Stimulated activated CD4-positive, alpha-beta T cell treated with anti-CD3 and anti-CD28 coated beads, Interleukin-12 subunit alpha, Interleukin-12 subunit beta, amount 100 ng/mL, for 4 hours (primary cell): ENCODE results near the gene HOXA3.
A peak's percentile ranks its signal among the peaks of the same experiment; 100 is the strongest.

ENCODE experiments used
- DNase-seq: peaks from one replicate; pipeline ENCODE4 v3.0.0-alpha.2; 2020

HOXA3 gene

DNA sequence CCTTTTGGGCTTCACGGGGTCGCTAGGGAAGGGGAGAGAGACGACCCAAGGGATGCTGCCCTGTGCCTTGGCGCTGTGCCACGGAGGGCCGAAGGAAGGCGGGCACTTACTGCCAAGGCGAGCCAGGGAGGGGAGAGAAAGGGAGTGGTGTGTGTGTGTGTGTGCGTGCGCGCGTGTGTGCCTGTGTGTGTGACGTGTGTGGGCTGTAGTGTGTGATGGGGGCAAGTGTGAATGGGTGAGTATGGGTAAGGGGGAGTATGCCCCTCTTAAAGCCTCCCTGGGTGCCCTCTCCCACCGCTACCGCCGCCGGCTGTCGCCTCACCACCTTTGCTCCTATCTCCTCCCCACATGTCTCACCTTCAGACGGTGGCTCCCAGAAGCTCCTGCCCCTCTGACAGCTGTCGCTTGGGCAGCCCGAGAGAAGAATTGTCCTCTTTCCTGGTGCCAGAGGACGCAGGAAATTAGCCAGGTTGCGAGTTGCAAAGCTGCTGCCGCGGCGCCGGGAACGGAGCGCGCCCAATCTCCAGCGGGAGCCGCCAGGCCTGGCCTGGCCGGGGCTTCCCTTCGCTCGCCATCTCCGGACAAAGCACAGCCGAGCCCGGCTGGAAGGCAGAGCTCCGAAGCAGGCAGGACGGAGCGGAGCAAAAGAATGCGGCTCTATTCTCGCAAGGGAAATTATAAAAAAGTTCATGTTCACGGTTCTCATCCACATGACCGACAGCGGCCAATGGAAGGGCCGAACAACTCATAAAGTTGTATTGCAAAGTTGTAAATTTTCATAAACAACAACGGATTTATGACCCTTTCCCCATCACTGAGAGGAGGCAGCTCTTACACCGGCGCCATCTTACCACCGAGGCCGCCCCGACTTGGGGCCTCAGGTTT, at the start of gene HOXA3:
Gene HOXA3 (minus strand): TSS at position 653 of the 885 bp plus-strand sequence. CDS start 41,943 bp downstream, outside the sequence.
- no peak for DNase-seq

GRCh38 chr7:27201580-27202017, 49.2 kb upstream of the HOXA3 start:
- DNase-seq: no peak

- no peak for DNase-seq
Measured at GRCh38 chr7:27200761-27201579, 48.6 kb upstream of the HOXA3 start.

- DNase-seq: no peak
Measured at GRCh38 chr7:27199849-27200760, 47.7 kb upstream of the HOXA3 start, which contains the start of gene HOXA13. Gene HOXA13, minus strand, starts transcription at chr7:27200091. Its CDS starts 14 bp downstream, at chr7:27200077.

- no peak for DNase-seq
Measured at GRCh38 chr7:27198871-27199801, 46.8 kb upstream of the HOXA3 start.

DNA sequence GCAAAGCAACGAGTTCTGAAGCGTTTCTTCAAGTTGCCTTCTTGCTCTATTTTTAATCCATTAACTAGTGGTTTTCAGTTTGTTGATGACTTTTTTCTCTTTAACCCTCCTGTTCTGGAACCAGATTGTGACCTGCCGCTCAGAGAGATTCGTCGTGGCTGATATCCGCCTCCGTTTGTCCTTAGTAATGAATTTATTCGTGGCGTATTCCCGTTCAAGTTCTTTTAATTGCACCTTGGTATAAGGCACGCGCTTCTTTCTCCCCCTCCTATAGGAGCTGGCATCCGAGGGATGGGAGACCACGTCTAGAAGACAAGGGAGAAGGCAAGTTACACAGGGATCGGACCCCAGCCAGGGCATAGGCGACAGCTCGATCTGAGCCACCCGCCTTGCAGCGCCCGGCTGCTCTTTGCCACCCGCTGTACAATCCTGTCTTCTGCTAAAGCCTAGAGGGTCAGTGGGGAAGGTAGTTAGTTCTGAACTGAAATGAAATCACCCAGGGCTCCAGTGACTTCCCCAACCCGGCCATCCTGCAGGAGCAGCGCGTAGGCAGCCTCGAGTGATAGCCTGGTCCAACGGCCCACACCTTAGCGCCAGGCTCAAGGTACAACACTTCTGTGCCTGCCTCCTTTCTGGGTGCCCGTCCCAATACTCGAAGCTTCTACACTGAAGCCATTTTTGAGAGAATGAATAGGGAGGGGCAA, 45.9 kb upstream of the HOXA3 start:
- DNase-seq: no peak

GRCh38 chr7:27197137-27198042, 45.0 kb upstream of the HOXA3 start:
- DNase-seq: no peak

DNA sequence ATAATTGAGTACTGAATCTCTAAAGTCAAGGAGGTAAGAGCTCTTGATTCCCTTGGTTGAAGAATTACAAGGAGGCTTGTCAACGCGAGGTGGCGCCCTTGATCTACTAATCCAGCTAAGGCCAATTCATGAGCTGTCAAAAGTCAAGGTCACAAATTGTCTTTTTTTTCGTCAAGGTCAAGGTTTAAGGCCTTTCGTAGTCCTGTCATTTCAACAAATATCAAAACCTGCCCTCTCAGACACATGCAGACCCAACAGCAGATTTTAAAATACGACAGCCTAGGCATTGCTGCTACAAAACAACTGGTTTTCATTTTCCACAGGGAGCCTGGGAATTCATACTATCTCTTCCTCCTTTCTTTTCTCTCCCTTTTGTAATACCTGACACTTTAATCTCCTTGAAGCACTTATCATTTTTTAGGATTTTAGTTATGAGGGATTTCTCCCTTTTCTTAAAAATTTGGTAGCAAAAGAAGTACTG, 43.9 kb upstream of the HOXA3 start:
- DNase-seq: peak; percentile 87

- no peak for DNase-seq
Measured at GRCh38 chr7:27194686-27195379, 42.5 kb upstream of the HOXA3 start.

DNA sequence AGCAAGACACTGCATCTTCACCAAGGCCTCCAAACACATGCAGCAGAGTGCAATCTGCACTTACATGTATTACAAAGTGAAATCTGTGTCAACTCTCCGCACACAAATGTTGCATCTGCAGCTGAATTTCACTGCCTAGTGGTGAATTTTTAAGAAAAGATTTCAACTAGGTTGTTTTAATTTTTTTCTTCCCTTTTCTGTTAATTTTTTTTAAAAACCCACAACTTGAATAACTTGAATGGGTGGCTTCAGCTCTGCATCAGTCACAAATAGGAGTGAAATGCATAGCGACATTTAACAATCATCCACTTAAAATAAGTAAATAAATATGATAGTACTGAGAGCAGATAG, 41.6 kb upstream of the HOXA3 start:
- no peak for DNase-seq

- no peak for DNase-seq
Measured at GRCh38 chr7:27193335-27194001, 41.1 kb upstream of the HOXA3 start.

DNA sequence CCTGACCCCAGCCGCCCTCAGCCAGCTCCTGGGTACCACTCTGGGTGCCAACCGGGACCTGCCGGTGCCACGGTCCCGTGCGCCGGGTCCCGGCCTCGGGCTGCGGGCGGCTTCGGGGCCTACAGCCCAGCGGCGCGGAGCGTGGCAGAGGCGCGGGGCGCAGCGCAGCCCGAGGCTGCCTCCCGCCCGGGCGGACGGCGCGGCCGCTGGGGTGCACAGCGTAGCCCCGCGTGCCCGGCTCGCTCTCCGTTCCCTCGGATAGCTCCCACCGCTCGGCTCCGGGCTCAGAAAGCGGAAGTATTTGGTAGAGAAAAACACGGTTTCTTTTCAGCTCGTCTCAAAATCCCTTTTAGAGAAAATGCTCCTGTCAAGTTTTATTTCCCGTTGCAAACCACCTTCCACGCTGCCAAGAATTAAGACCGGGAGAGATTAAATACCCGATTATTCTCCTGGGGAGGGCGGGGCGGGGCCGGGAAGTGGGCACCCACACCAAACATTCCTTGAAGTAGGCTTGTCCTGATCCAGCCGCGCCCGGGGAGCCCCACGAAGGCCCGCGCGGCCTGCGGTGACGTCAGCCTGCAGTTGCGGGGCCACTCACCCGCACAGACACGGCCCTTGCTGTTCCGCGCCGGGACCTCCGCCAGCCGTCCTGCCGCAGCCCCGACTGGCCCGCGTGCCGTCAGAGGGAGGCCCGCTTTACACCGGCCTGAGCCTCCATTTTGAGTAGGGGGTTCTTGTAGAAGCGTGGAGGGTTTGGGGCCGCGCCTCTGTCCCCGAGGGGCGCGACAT, 40.4 kb upstream of the HOXA3 start:
- no peak for DNase-seq

- DNase-seq: no peak
Measured at GRCh38 chr7:27191833-27192545, 39.6 kb upstream of the HOXA3 start.

GRCh38 chr7:27191161-27191731, 38.9 kb upstream of the HOXA3 start:
- DNase-seq: no peak

DNA sequence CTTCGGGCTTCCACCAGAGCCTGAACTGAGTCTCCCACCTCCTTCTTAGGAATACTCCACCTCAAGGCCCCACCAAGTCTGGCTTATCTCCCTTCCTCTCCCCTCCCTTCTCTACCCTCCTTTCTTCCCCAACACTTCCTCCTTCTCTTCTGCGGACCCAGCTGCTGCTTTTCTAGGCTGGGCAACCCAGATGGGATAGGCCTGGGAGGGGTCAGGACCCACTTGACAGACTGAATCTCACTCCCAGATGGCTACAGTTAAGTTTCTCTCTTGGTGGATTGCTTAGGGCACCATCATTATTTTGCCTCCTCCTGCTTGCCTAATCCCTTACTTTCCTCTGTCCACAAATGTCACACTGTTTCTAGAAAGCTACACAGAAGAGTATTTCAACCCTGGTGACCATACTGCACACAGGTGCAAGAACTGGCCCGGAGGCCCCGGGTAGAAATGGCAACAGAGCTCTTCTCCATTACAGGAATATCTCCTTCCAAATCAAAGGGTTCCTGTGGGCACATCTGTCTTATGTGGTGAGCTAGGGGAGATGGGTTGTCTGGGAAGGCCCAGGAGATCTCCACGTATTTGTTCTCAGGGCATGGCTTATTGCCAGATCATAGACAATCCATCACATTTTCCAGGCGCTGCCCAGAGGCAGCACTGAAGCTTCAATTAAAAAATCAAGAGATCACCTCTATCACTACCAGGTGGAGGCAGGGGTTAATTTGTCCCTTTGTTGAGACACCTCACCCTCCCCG, 37.8 kb upstream of the HOXA3 start:
- no peak for DNase-seq
